ENCODE data around the gene PPP1R8.

DNA sequence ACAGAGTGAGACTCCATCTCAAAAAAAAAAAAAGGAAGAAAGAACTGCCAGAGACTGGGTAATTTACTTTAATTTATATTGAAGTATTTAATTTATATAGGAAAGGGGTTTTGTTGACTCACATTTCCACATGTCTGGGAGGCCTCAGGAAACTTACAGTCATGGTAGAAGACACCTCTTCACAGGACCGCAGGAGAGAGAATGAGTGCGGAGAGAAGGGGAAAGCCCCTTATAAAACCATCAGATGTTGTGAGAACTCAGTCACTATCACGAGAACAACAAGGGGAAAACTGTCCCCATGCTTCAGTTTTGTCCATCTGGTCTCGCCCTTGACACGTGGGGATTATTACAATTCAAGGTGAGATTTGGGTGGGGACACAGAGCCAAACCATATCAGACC lies 25.8 kb upstream of the PPP1R8 start:
- TF ChIP-seq, protein P1, sequence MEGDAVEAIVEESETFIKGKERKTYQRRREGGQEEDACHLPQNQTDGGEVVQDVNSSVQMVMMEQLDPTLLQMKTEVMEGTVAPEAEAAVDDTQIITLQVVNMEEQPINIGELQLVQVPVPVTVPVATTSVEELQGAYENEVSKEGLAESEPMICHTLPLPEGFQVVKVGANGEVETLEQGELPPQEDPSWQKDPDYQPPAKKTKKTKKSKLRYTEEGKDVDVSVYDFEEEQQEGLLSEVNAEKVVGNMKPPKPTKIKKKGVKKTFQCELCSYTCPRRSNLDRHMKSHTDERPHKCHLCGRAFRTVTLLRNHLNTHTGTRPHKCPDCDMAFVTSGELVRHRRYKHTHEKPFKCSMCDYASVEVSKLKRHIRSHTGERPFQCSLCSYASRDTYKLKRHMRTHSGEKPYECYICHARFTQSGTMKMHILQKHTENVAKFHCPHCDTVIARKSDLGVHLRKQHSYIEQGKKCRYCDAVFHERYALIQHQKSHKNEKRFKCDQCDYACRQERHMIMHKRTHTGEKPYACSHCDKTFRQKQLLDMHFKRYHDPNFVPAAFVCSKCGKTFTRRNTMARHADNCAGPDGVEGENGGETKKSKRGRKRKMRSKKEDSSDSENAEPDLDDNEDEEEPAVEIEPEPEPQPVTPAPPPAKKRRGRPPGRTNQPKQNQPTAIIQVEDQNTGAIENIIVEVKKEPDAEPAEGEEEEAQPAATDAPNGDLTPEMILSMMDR (IDR thresholded peaks at IDR 0.05), result no peak
- TF ChIP-seq POLR2A (IDR thresholded peaks at IDR 0.05) (no peak), POLR2AphosphoS5 (IDR thresholded peaks at IDR 0.05) (no peak), EP300 (IDR thresholded peaks at IDR 0.05) (no peak)

All from suprapubic skin (tissue), 4 donors.